ENCODE measurements around the gene OLAH. TPM values are rescaled to one million over a fixed set of nuclear protein-coding genes. Genes with fewer than 3 reads are reported as not detected.

Gene OLAH
- total RNA-seq, 1 experiment from 2014 or later = not detected

GRCh38 chr10:15112657-15113056 is 68.9 kb downstream of the OLAH start:
- ATAC-seq = no peak
- no TSS peak for BruUV-seq (replicated peaks)
- TF ChIP-seq EZH2 (IDR thresholded peaks at IDR 0.05; ENCODE audit: low read length, unreplicated experiment) (no peak), EZH2phosphoT487 (IDR thresholded peaks at IDR 0.05; ENCODE audit: borderline replicate concordance, low read length) (no peak), CTCF (conservative IDR thresholded peaks at IDR 0.05; ENCODE audit: low read depth, low read length) (no peak)
- intact Hi-C loops (cut with micrococcal nuclease) = no loop called here
- H3K4me2 ChIP-seq (ENCODE audit: low read length) = no peak overlapping the region
- ChIA-PET POLR2A (ENCODE audit: unreplicated experiment) (no interaction called here), CTCF (no interaction called here)
- peaks cover 4% of the 10 kb centered on the region; the same call in 1 of the 2 replicates for H3K36me3 ChIP-seq (ENCODE audit: low read depth, low read length)
- no peak for DNase-seq
- H3K4me3 ChIP-seq (ENCODE audit: low read length) = no peak overlapping the region
- no peaks in the 10 kb centered on the region for H4K20me1 ChIP-seq (ENCODE audit: low read length)
- H3K27ac ChIP-seq (ENCODE audit: low read length) = no peak overlapping the region
- no peaks in the 10 kb centered on the region for H3K27me3 ChIP-seq (ENCODE audit: low read length)
- no peaks in the 10 kb centered on the region for H3K9me3 ChIP-seq (ENCODE audit: low read length)
- H3F3A ChIP-seq (ENCODE audit: low read length, unreplicated experiment) = no peaks in the 10 kb centered on the region
- H3K9ac ChIP-seq (ENCODE audit: low read length) = no peak overlapping the region
- no peaks in the 10 kb centered on the region for H3K4me1 ChIP-seq (ENCODE audit: insufficient read depth, low read length)
- H3K79me2 ChIP-seq (ENCODE audit: low read length) = no peaks in the 10 kb centered on the region
- H2AFZ ChIP-seq (ENCODE audit: low read length) = no peak overlapping the region
- no peaks in the 10 kb centered on the region for H3K9me2 ChIP-seq (replicated peaks; ENCODE audit: low read length)

- DNase-seq (no peak), ATAC-seq (no peak)
- ChIA-PET CTCF (interaction anchor here (0.6 kb wide), 1 partner anchor 284 kb away, joined by 4 read pairs; no protein-coding TSS in a partner anchor), POLR2A (ENCODE audit: unreplicated experiment) (no interaction called here)
- TF ChIP-seq CTCF (conservative IDR thresholded peaks at IDR 0.05; ENCODE audit: low read depth, low read length) = no peak
- no peak for TF ChIP-seq EZH2phosphoT487 (IDR thresholded peaks at IDR 0.05; ENCODE audit: borderline replicate concordance, low read length)
- no peak for TF ChIP-seq EZH2 (IDR thresholded peaks at IDR 0.05; ENCODE audit: low read length, unreplicated experiment)
- Histone ChIP-seq H3K9me3 (ENCODE audit: low read length) (no peaks in the 10 kb centered on the region), H3K36me3 (ENCODE audit: low read depth, low read length) (peaks cover 7% of the 10 kb centered on the region), H3K4me3 (ENCODE audit: low read length) (no peak overlapping the region), H2AFZ (ENCODE audit: low read length) (no peak overlapping the region), H3F3A (ENCODE audit: low read length, unreplicated experiment) (no peaks in the 10 kb centered on the region), H3K9ac (ENCODE audit: low read length) (no peak overlapping the region), H3K27ac (ENCODE audit: low read length) (no peak overlapping the region), H3K4me1 (ENCODE audit: insufficient read depth, low read length) (no peaks in the 10 kb centered on the region), H3K4me2 (ENCODE audit: low read length) (no peak overlapping the region), H4K20me1 (ENCODE audit: low read length) (no peaks in the 10 kb centered on the region), H3K27me3 (ENCODE audit: low read length) (no peaks in the 10 kb centered on the region), H3K79me2 (ENCODE audit: low read length) (no peaks in the 10 kb centered on the region), H3K9me2 (replicated peaks; ENCODE audit: low read length) (no peaks in the 10 kb centered on the region)
- BruUV-seq (replicated peaks) = no TSS peak
- intact Hi-C loops (cut with micrococcal nuclease) = no loop called here
Observed at GRCh38 chr10:15113766-15114165, 70.0 kb downstream of the OLAH start.

- CTCF ChIA-PET = no interaction called here
Observed at GRCh38 chr10:15116225-15116624, 72.5 kb downstream of the OLAH start.

More at GRCh38 chr10:15116225-15116624, 72.5 kb downstream of the OLAH start:
- no peaks in the 10 kb centered on the region for H4K20me1 ChIP-seq (ENCODE audit: low read length)
- DNase-seq (no peak), ATAC-seq (no peak)
- no peaks in the 10 kb centered on the region for H3K79me2 ChIP-seq (ENCODE audit: low read length)
- H3K9ac ChIP-seq (ENCODE audit: low read length) = no peak overlapping the region
- no peak overlapping the region for H3K4me2 ChIP-seq (ENCODE audit: low read length)
- peaks cover 12% of the 10 kb centered on the region for H3K4me1 ChIP-seq (ENCODE audit: insufficient read depth, low read length)
- H3K27ac ChIP-seq (ENCODE audit: low read length) = no peak overlapping the region
- H3K27me3 ChIP-seq (ENCODE audit: low read length) = no peaks in the 10 kb centered on the region
- no peaks in the 10 kb centered on the region for H3K9me3 ChIP-seq (ENCODE audit: low read length)
- BruUV-seq (replicated peaks) = no TSS peak
- no peaks in the 10 kb centered on the region for H3K9me2 ChIP-seq (replicated peaks; ENCODE audit: low read length)
- no peak overlapping the region for H2AFZ ChIP-seq (ENCODE audit: low read length)
- H3K36me3 ChIP-seq (ENCODE audit: low read depth, low read length) = peaks cover 15% of the 10 kb centered on the region
- no peaks in the 10 kb centered on the region for H3F3A ChIP-seq (ENCODE audit: low read length, unreplicated experiment)
- no peak overlapping the region for H3K4me3 ChIP-seq (ENCODE audit: low read length)
- intact Hi-C loops (cut with micrococcal nuclease) = no loop called here
- no peak for TF ChIP-seq CTCF (conservative IDR thresholded peaks at IDR 0.05; ENCODE audit: low read depth, low read length)
- no peak for TF ChIP-seq EZH2phosphoT487 (IDR thresholded peaks at IDR 0.05; ENCODE audit: borderline replicate concordance, low read length)
- no peak for TF ChIP-seq EZH2 (IDR thresholded peaks at IDR 0.05; ENCODE audit: low read length, unreplicated experiment)
- POLR2A ChIA-PET (ENCODE audit: unreplicated experiment) = no interaction called here

Measured in PC-3 (cell line).